H1 (cell line): ENCODE results near the gene PSME4. TPM values are rescaled to one million over a fixed set of nuclear protein-coding genes. Genes with fewer than 3 reads are reported as not detected.

Experiments
- CTCF ChIA-PET: fragments of 300-600 bp; sonication (Branson Sonifier 250); formaldehyde crosslinking; loops from one replicate; lab custom pipeline; 2021; ENCODE audit not compliant: partially characterized antibody; lab: Charles Lee
- POLR2A ChIA-PET: fragments of 300-600 bp; sonication (Branson Sonifier 250); formaldehyde crosslinking; loops from one replicate; lab custom pipeline; 2021; ENCODE audit warnings: inconsistent platforms; ENCODE audit not compliant: partially characterized antibody; lab: Charles Lee
- DNase-seq, 2 experiments: peaks; one replicate each; pipeline versions ENCODE4 v3.0.0 to v3.0.0-alpha.2; 2010 to 2022; ENCODE audit warnings: low spot score in 2 of 2, low read depth in 1 of 2, mixed read lengths in 1 of 2
- FAIRE-seq: peaks from 2 replicates; lab custom pipeline; 2011; peaks lifted over from hg19 to GRCh38; lab: Jason Lieb, UNC
- H2AFZ ChIP-seq: 2 replicates; pipeline ENCODE4 v1.8.1; 2012; ENCODE audit warnings: low read length, inconsistent platforms
- H2AK5ac ChIP-seq: 2 replicates; pipeline ENCODE4 v1.6.1; 2013; ENCODE audit warnings: low read depth, low read length
- H2BK120ac ChIP-seq: replicated peaks from 2 replicates; pipeline ENCODE3; 2013; ENCODE audit warnings: low read depth, low read length, inconsistent platforms
- H2BK12ac ChIP-seq: 2 replicates; pipeline ENCODE4 v1.6.1; 2013; ENCODE audit warnings: low read depth, low read length
- H2BK15ac ChIP-seq: 2 replicates; pipeline ENCODE4 v1.6.1; 2013; ENCODE audit warnings: low read length
- H2BK20ac ChIP-seq: 2 replicates; pipeline ENCODE4 v1.6.1; 2013; ENCODE audit warnings: low read length
- H2BK5ac ChIP-seq: 2 replicates; pipeline ENCODE4 v1.6.1; 2013; ENCODE audit warnings: low read depth, low read length
- H3K14ac ChIP-seq: 2 replicates; pipeline ENCODE4 v1.6.1; 2013; ENCODE audit warnings: inconsistent platforms; ENCODE audit not compliant: insufficient read length
- H3K18ac ChIP-seq: 2 replicates; pipeline ENCODE4 v1.6.1; 2013; ENCODE audit warnings: low read length; ENCODE audit errors: extremely low read depth
- H3K23ac ChIP-seq: 2 replicates; pipeline ENCODE4 v1.6.1; 2013; ENCODE audit warnings: inconsistent platforms; ENCODE audit not compliant: insufficient read length
- H3K23me2 ChIP-seq: 2 replicates; pipeline ENCODE4 v1.6.1; 2013; ENCODE audit warnings: low read depth, low read length
- H3K27ac ChIP-seq: 2 replicates; pipeline ENCODE4 v1.6.1; 2011; ENCODE audit warnings: low read depth, low read length, inconsistent platforms
- H3K27me3 ChIP-seq, 4 experiments: replicated peaks in 1 of 4; 1 replicate in 1 of 4; 2 replicates in 3 of 4; pipeline versions ENCODE4 v1.6.1 to v1.8.1; 2011 to 2013; ENCODE audit warnings: low read length in 3 of 4, mild to moderate bottlenecking in 3 of 4, inconsistent platforms in 2 of 4, mixed read lengths in 2 of 4, moderate library complexity in 1 of 4; ENCODE audit not compliant: control insufficient read depth in 3 of 4, insufficient read depth in 3 of 4; ENCODE audit errors: extremely low read depth in 1 of 4
- H3K36me3 ChIP-seq, 4 experiments: 2 replicates each; pipeline versions ENCODE4 v1.6.1 to v1.8.1; 2011 to 2013; ENCODE audit warnings: mild to moderate bottlenecking in 4 of 4, low read length in 3 of 4, moderate library complexity in 2 of 4, control low read depth in 1 of 4, inconsistent platforms in 1 of 4; ENCODE audit not compliant: insufficient read depth in 4 of 4, control insufficient read depth in 2 of 4
- H3K4ac ChIP-seq: replicated peaks from 2 replicates; pipeline ENCODE3; 2013; ENCODE audit warnings: low read length, low read depth, mixed read lengths, inconsistent platforms; ENCODE audit not compliant: insufficient read length
- H3K4me1 ChIP-seq, 4 experiments: replicated peaks in 1 of 4; 1 replicate in 1 of 4; 2 replicates in 3 of 4; pipeline versions ENCODE4 v1.6.1 to v1.8.1; 2011 to 2013; ENCODE audit warnings: low read length in 3 of 4, inconsistent platforms in 2 of 4, mixed read lengths in 1 of 4; ENCODE audit not compliant: insufficient read depth in 4 of 4, control insufficient read depth in 3 of 4
- H3K4me2 ChIP-seq, 2 experiments: 2 replicates each; pipeline versions ENCODE4 v1.6.1 to v1.8.1; 2011 to 2013; ENCODE audit warnings: low read depth in 2 of 2, low read length in 2 of 2, control low read depth in 1 of 2, inconsistent platforms in 1 of 2, mild to moderate bottlenecking in 1 of 2; ENCODE audit not compliant: insufficient read depth in 1 of 2
- H3K4me3 ChIP-seq, 4 experiments: fragments of 200-600, 300-600 bp in 1 of 4; sonication (generic), shearing (Covaris generic), sonication (Bioruptor Twin) in 1 of 4; 2 replicates each; pipeline versions ENCODE4 v1.5.1 to v1.8.1; 2011 to 2016; ENCODE audit warnings: low read length in 4 of 4, low read depth in 3 of 4, control low read depth in 2 of 4, inconsistent platforms in 2 of 4, mild to moderate bottlenecking in 2 of 4, mixed read lengths in 1 of 4, moderate library complexity in 1 of 4; ENCODE audit not compliant: insufficient read depth in 2 of 4; ENCODE audit errors: extremely low read depth in 1 of 4
- H3K56ac ChIP-seq: replicated peaks from 2 replicates; pipeline ENCODE3; 2013; ENCODE audit warnings: low read depth, mild to moderate bottlenecking, mixed read lengths, low read length, inconsistent platforms; ENCODE audit not compliant: insufficient read length
- H3K79me1 ChIP-seq: 2 replicates; pipeline ENCODE4 v1.6.1; 2013; ENCODE audit warnings: low read depth, low read length, control low read depth
- H3K79me2 ChIP-seq, 2 experiments: 2 replicates each; pipeline versions ENCODE4 v1.6.1 to v1.8.1; 2012 to 2013; ENCODE audit warnings: low read length in 2 of 2, mild to moderate bottlenecking in 2 of 2, inconsistent platforms in 1 of 2; ENCODE audit not compliant: insufficient read depth in 2 of 2, control insufficient read depth in 1 of 2
- H3K9ac ChIP-seq, 4 experiments: replicated peaks in 1 of 4; 1 replicate in 1 of 4; 2 replicates in 3 of 4; pipeline versions ENCODE4 v1.6.1 to v1.8.1; 2011 to 2013; ENCODE audit warnings: low read depth in 3 of 4, low read length in 3 of 4, control low read depth in 2 of 4, mild to moderate bottlenecking in 2 of 4, moderate library complexity in 2 of 4, inconsistent platforms in 1 of 4; ENCODE audit errors: extremely low read depth in 1 of 4
- H3K9me3 ChIP-seq, 2 experiments: 2 replicates each; pipeline versions ENCODE4 v1.6.1 to v1.8.1; 2012 to 2013; ENCODE audit warnings: mild to moderate bottlenecking in 2 of 2, moderate library complexity in 2 of 2, control low read depth in 1 of 2, inconsistent platforms in 1 of 2, low read depth in 1 of 2, low read length in 1 of 2, mixed read lengths in 1 of 2; ENCODE audit not compliant: insufficient read depth in 2 of 2
- H4K20me1 ChIP-seq, 2 experiments: replicated peaks in 1 of 2; 2 replicates each; pipeline versions ENCODE3 to v1.8.1; 2011 to 2013; ENCODE audit warnings: inconsistent platforms in 2 of 2, low read length in 2 of 2, mild to moderate bottlenecking in 1 of 2; ENCODE audit not compliant: insufficient read depth in 2 of 2, control insufficient read depth in 1 of 2
- H4K5ac ChIP-seq: 2 replicates; pipeline ENCODE4 v1.6.1; 2013; ENCODE audit warnings: low read length, low read depth, mixed read lengths, inconsistent platforms; ENCODE audit not compliant: insufficient read length
- H4K8ac ChIP-seq: 2 replicates; pipeline ENCODE4 v1.8.0; 2013; ENCODE audit warnings: mild to moderate bottlenecking, moderate library complexity, low read length, inconsistent platforms; ENCODE audit not compliant: insufficient read depth; ENCODE audit errors: extremely low read depth
- H4K91ac ChIP-seq: replicated peaks from 2 replicates; pipeline ENCODE3; 2013; ENCODE audit warnings: low read length, mixed read lengths, inconsistent platforms; ENCODE audit not compliant: insufficient read length
- CBX5 ChIP-seq: fragments of 300-800, 300-1000 bp; sonication (generic); IDR thresholded peaks from 2 replicates; pipeline ENCODE4 v1.7.1; 2016; ENCODE audit warnings: antibody characterized with exemption, low read length, low read depth
- CHD2 ChIP-seq: IDR thresholded peaks from 2 replicates; pipeline ENCODE4 v1.6.1; 2012; ENCODE audit warnings: low read length, improper control_type of control experiment
- NRF1 ChIP-seq: IDR thresholded peaks from 2 replicates; pipeline ENCODE4 v1.6.1; 2011; ENCODE audit warnings: mild to moderate bottlenecking, low read depth, low read length, improper control_type of control experiment
- SIN3A ChIP-seq, 2 experiments: IDR thresholded peaks in 1 of 2; conservative IDR thresholded peaks in 1 of 2; 2 replicates each; pipeline ENCODE4 v1.6.1; 2011 to 2012; ENCODE audit warnings: low read length in 2 of 2, improper control_type of control experiment in 1 of 2, low read depth in 1 of 2, mild to moderate bottlenecking in 1 of 2
- WGBS, 2 experiments: shearing (Covaris generic) in 1 of 2; methylation state at CpG; one replicate each; pipeline versions ENCODE4 v1.1.6 to v1.1.7; 2013 to 2015; ENCODE audit warnings: low lambda C conversion rate in 2 of 2, mixed read lengths in 2 of 2, inconsistent platforms in 1 of 2, low coverage in 1 of 2, missing lambda C conversion rate in 1 of 2; ENCODE audit not compliant: insufficient replicate concordance in 2 of 2, insufficient coverage in 1 of 2, insufficient read length in 1 of 2; ENCODE audit errors: extremely low coverage in 1 of 2, missing lambda C conversion rate in 1 of 2; 5-methylcytosine and 5-hydroxymethylcytosine counted together
- polyA plus RNA-seq, 7 experiments: library from polyadenylated mRNA; depleted of rRNA in 3 of 7; stranded (reverse) in 5 of 7; unstranded in 2 of 7; fragments of >200 nt in 5 of 7; fragments of 200-250 nt in 2 of 7; gene quantifications; 1 replicate in 5 of 7; 2 replicates in 1 of 7; 4 replicates in 1 of 7; pipeline versions ENCODE4 v1.2.1 to v1.2.3, GENCODE V29; 2011 to 2013; ENCODE audit warnings: missing spikeins in 2 of 7, mixed read lengths in 2 of 7
- total RNA-seq: library from RNA; stranded (reverse); fragmentation: NEBNext Ultra II Directional; extraction: Animal tissue kit (Norgen Biotek cat#: 25700); gene quantifications from 2 replicates; pipeline ENCODE4 v1.2.1, GENCODE V29; 2021

The PSME4 gene
- total and polyA plus RNA-seq, 2 of the 8 experiments (the other 6 are each of a cell fraction or from before 2014, with no cell fraction given): 42.2 to 116 TPM

DNA sequence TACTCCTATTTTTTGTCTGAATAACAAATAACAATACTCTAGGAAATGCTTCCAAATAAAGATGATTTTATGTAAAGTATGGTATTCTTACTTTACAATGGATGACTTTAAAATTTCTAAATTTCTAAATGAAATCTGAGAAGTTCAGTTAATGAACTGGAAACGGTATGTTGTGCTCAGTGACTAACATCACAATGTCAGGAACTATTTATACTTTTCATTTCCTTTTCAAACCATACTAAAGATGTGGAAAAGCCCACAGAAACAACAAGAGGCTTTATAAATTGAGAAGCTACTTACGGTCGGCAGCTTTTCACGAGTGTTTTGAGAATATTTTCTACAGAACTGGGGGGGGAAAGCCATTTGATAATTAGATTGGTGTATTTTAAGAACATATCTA is 31.1 kb downstream of the PSME4 start:
- Histone ChIP-seq H2AK5ac (no peak overlapping the region), H4K8ac (no peak overlapping the region), H4K20me1 (peaks cover 0 to 4% of the 10 kb centered on the region in 2 experiments), H4K91ac (no peak overlapping the region), H3K9me3 (no peaks in the 10 kb centered on the region), H3K9ac (no peak overlapping the region), H3K4me2 (no peak overlapping the region), H2BK120ac (no peak overlapping the region), H3K79me2 (no peaks in the 10 kb centered on the region; a peak in 1 of 4 replicates), H4K5ac (no peak overlapping the region), H3K18ac (no peak overlapping the region), H3K14ac (no peak overlapping the region), H3K4ac (no peak overlapping the region), H2AFZ (no peak overlapping the region), H3K36me3 (peaks cover 4 to 34% (median 18%) of the 10 kb centered on the region in 4 experiments; a peak in 6 of 8 replicates), H2BK5ac (no peak overlapping the region), H3K4me1 (no peaks in the 10 kb centered on the region), H3K23me2 (no peaks in the 10 kb centered on the region), H3K27ac (no peak overlapping the region), H2BK15ac (no peak overlapping the region), H3K56ac (no peak overlapping the region), H3K23ac (no peak overlapping the region), H3K4me3 (no peak overlapping the region), H2BK12ac (no peak overlapping the region), H2BK20ac (no peak overlapping the region), H3K79me1 (no peaks in the 10 kb centered on the region), H3K27me3 (peaks cover 0 to 2% (median 0%) of the 10 kb centered on the region in 4 experiments; a peak in 1 of 7 replicates)
- WGBS, 2 experiments: 97% methylated on average over 4 of the region's 4 CpGs; no CpG with 5 or more reads in 1 of the 2 experiments
- TF ChIP-seq CHD2 (no peak), CBX5 (no peak), SIN3A (conservative IDR thresholded peaks at IDR 0.05 in 1 of 2, IDR thresholded peaks at IDR 0.05 in 1 of 2; ENCODE audit: low read depth in 1 of 2, low read length in 2 of 2) (no peak), NRF1 (no peak)
- FAIRE-seq (no peak), DNase-seq (no peak)
- POLR2A ChIA-PET: no interaction called here
- CTCF ChIA-PET: no interaction called here
